ENCODE measurements around the gene HOXC13.

GRCh38 chr12:53971686-53972085, 33.1 kb downstream of the HOXC13 start:
- no peak for TF ChIP-seq EP300 (IDR thresholded peaks at IDR 0.05)
- TF ChIP-seq CTCF (IDR thresholded peaks at IDR 0.05) = no peak
- TF ChIP-seq POLR2AphosphoS5 (IDR thresholded peaks at IDR 0.05) = no peak
- no peak for TF ChIP-seq POLR2A (IDR thresholded peaks at IDR 0.05; ENCODE audit: low read depth)
